Measurements from ENCODE around the gene ACAA1. TPM values are rescaled to one million over a fixed set of nuclear protein-coding genes. Genes with fewer than 3 reads are reported as not detected.

Gene ACAA1
- total RNA-seq, 1 experiment from 2014 or later: 52.0 TPM

DNA sequence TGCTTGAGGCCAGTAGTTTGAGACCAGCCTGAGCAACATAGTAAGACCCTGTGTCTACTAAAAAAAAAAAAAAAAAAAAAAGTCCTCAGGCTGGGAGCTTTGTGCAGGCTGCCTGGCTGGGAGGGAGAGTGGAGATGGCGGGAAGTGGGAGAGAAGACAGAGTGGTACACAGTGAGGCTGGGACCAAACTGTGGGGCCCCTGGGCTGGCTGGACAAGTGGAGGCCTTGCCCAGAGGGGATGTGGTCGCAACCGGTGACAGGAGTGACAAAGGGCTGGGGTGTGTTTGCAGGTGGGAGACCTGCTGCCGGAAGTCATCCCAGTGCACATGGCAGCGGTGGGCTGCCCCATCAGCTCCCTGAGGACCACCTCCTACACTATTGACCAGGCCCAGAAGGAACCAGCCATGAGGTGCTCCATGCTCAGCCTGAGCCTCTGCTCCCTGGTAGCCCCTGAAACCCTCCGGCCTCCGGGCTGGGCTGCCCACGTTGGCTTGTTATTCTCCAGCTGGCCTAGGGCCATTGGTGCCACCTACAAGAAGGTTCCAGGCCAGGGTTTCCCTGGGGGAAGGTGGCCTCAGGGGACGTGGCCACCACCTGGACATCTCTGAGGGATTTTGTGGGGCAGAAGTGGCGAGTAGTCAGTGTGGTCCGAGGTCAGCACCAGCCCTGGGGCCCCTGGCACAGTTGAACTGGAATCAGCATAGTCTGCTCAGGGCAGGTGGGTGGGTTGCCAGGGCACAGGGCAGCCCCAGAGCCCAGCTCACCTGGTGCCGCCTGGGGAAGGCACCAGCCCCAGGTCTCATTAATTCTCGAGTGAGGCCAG, 22.7 kb downstream of the ACAA1 start:
- no peak overlapping the region for H3K27ac ChIP-seq (ENCODE audit: low read length)
- H3K36me3 ChIP-seq (ENCODE audit: control insufficient read depth, insufficient read depth, low read length): no peaks in the 10 kb centered on the region
- TF ChIP-seq SIN3A (IDR thresholded peaks at IDR 0.05; ENCODE audit: borderline replicate concordance, insufficient read depth, low read depth, low read length): no peak
- TF ChIP-seq POLR2AphosphoS5 (IDR thresholded peaks at IDR 0.05; ENCODE audit: low read depth, low read length): no peak
- no peak for TF ChIP-seq CTCF (IDR thresholded peaks at IDR 0.05)
- no peak for TF ChIP-seq REST (IDR thresholded peaks at IDR 0.05; ENCODE audit: insufficient read depth in 1 of 2, low read depth in 2 of 2, low read length in 1 of 2)
- TF ChIP-seq TCF7L2 (IDR thresholded peaks at IDR 0.05; ENCODE audit: low read depth, low read length): no peak
- no peaks in the 10 kb centered on the region for H3K4me1 ChIP-seq (ENCODE audit: control insufficient read depth, insufficient read depth, low read length)
- intact Hi-C loops (cut with micrococcal nuclease; ENCODE audit: unreplicated experiment) (no loop called here), in situ Hi-C loops (cut with HindIII; ENCODE audit: low pct_unique_long_range_greater_than_20kb, low sequenced_read_pairs) (no loop called here)
- H3K4me3 ChIP-seq (ENCODE audit: low read depth in 2 of 2, low read length in 2 of 2): no peak overlapping the region
- no peaks in the 10 kb centered on the region for H3K9me3 ChIP-seq (ENCODE audit: control insufficient read depth, insufficient read depth, low read depth, low read length)
- no peak for DNase-seq (ENCODE audit: low read depth, low spot score)
- no TSS peak for BruUV-seq (replicated peaks)
- no peak for ATAC-seq
- ChIA-PET CTCF (no interaction called here), POLR2A (no interaction called here)
- no peaks in the 10 kb centered on the region for H3K27me3 ChIP-seq (ENCODE audit: control insufficient read depth, insufficient read depth, low read length)

DNA sequence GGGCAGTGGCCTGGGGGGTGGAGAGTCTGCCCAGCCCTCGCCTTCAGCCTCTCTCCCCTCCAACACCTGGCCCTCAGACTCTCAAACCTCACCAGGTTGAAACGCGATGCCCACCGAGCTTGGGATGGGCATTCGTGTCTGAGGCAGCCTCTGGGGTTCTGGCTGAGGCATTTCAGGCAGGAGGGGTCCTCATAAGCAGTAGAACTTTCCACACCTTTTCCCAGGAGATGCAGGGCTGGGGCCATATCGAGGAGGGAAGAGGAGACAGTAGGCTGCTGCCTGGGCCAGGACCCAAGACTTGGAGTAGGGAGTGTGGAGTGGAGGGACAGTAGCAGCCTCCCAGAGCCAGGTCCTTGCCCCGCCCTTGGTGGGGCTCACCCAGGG, 24.6 kb downstream of the ACAA1 start:
- DNase-seq (ENCODE audit: low read depth, low spot score): no peak
- Histone ChIP-seq H3K4me1 (ENCODE audit: control insufficient read depth, insufficient read depth, low read length) (no peaks in the 10 kb centered on the region), H3K27ac (ENCODE audit: low read length) (no peak overlapping the region), H3K27me3 (ENCODE audit: control insufficient read depth, insufficient read depth, low read length) (no peaks in the 10 kb centered on the region), H3K36me3 (ENCODE audit: control insufficient read depth, insufficient read depth, low read length) (no peaks in the 10 kb centered on the region), H3K9me3 (ENCODE audit: control insufficient read depth, insufficient read depth, low read depth, low read length) (no peaks in the 10 kb centered on the region), H3K4me3 (ENCODE audit: low read depth in 2 of 2, low read length in 2 of 2) (no peak overlapping the region)
- intact Hi-C loops (cut with micrococcal nuclease; ENCODE audit: unreplicated experiment): no loop called here
- ChIA-PET POLR2A (no interaction called here), CTCF (no interaction called here)
- in situ Hi-C loops (cut with HindIII; ENCODE audit: low pct_unique_long_range_greater_than_20kb, low sequenced_read_pairs): no loop called here
- no peak for ATAC-seq
- no TSS peak for BruUV-seq (replicated peaks)
- TF ChIP-seq SIN3A (IDR thresholded peaks at IDR 0.05; ENCODE audit: borderline replicate concordance, insufficient read depth, low read depth, low read length) (no peak), TCF7L2 (IDR thresholded peaks at IDR 0.05; ENCODE audit: low read depth, low read length) (no peak), CTCF (IDR thresholded peaks at IDR 0.05) (no peak), POLR2AphosphoS5 (IDR thresholded peaks at IDR 0.05; ENCODE audit: low read depth, low read length) (no peak)
